PC-3 (cell line): ENCODE results near the gene AMBN. TPM values are rescaled to one million over a fixed set of nuclear protein-coding genes. Genes with fewer than 3 reads are reported as not detected.

Experiments used
- ATAC-seq: fragments of 200-7000 bp; cut with Tn5 transposase; 2 replicates; pipeline ENCODE4 v1.9.1; 2020; ENCODE audit warnings: mild to moderate bottlenecking, moderate library complexity
- BruUV-seq: library from RNA; stranded (reverse); fragments of 400-500 nt; replicated peaks from 2 replicates; lab custom pipeline; 2021; lab: Mats Ljungman, UMichigan
- CTCF ChIA-PET: fragments of 300-600 bp; sonication (Branson Sonifier 250); formaldehyde crosslinking; loops from one replicate; lab custom pipeline; 2022; ENCODE audit warnings: antibody characterized with exemption; lab: Charles Lee
- POLR2A ChIA-PET: fragments of 300-600 bp; sonication (Branson Sonifier 250); formaldehyde crosslinking; loops from one replicate; lab custom pipeline; 2022; ENCODE audit warnings: antibody characterized with exemption; ENCODE audit not compliant: unreplicated experiment; lab: Charles Lee
- DNase-seq: peaks from one replicate; pipeline ENCODE4 v3.0.0-alpha.2; 2015
- H2AFZ ChIP-seq: fragments of 300-600 bp; sonication (generic); 2 replicates; pipeline ENCODE4 v1.6.0; 2016; ENCODE audit warnings: antibody characterized with exemption, low read length
- H3F3A ChIP-seq: fragments of 300-600 bp; sonication (generic); one replicate; pipeline ENCODE4 v1.6.0; 2017; ENCODE audit warnings: antibody characterized with exemption, low read length, control low read depth, mild to moderate bottlenecking; ENCODE audit not compliant: unreplicated experiment
- H3K27ac ChIP-seq: fragments of 300-600 bp; sonication (generic); 2 replicates; pipeline ENCODE4 v1.5.1; 2016; ENCODE audit warnings: mild to moderate bottlenecking, low read length
- H3K27me3 ChIP-seq: fragments of 300-600 bp; sonication (generic); 2 replicates; pipeline ENCODE4 v1.6.1; 2016; ENCODE audit warnings: low read length, mixed read lengths
- H3K36me3 ChIP-seq: fragments of 300-600 bp; sonication (generic); 2 replicates; pipeline ENCODE4 v1.6.1; 2016; ENCODE audit warnings: low read depth, mixed run types, low read length, mixed read lengths
- H3K4me1 ChIP-seq: fragments of 300-600 bp; sonication (generic); 2 replicates; pipeline ENCODE4 v1.5.1; 2016; ENCODE audit warnings: low read length; ENCODE audit not compliant: insufficient read depth
- H3K4me2 ChIP-seq: fragments of 300-600 bp; sonication (generic); 2 replicates; pipeline ENCODE4 v1.6.0; 2016; ENCODE audit warnings: low read length
- H3K4me3 ChIP-seq: fragments of 300-600 bp; sonication (generic); 2 replicates; pipeline ENCODE4 v1.5.1; 2016; ENCODE audit warnings: mild to moderate bottlenecking, low read length, mixed read lengths
- H3K79me2 ChIP-seq: fragments of 300-600 bp; sonication (generic); 2 replicates; pipeline ENCODE4 v1.6.1; 2017; ENCODE audit warnings: low read length, mixed read lengths
- H3K9ac ChIP-seq: fragments of 300-600 bp; sonication (generic); 2 replicates; pipeline ENCODE4 v1.6.0; 2016; ENCODE audit warnings: mild to moderate bottlenecking, low read length
- H3K9me2 ChIP-seq: fragments of 300-600 bp; sonication (generic); replicated peaks from 2 replicates; pipeline ENCODE4 v1.6.1; 2016; ENCODE audit warnings: mixed run types, low read length, mixed read lengths
- H3K9me3 ChIP-seq: fragments of 300-600 bp; sonication (generic); 2 replicates; pipeline ENCODE4 v1.6.1; 2016; ENCODE audit warnings: low read length, mixed read lengths
- H4K20me1 ChIP-seq: fragments of 300-600 bp; sonication (generic); 2 replicates; pipeline ENCODE4 v1.6.1; 2016; ENCODE audit warnings: low read length, mixed read lengths
- CTCF ChIP-seq: fragments of 300-600 bp; sonication (generic); conservative IDR thresholded peaks from 2 replicates; pipeline ENCODE4 v1.5.1; 2017; ENCODE audit warnings: antibody characterized with exemption, low read depth, mild to moderate bottlenecking, low read length
- EZH2 ChIP-seq: fragments of 300-600 bp; sonication (generic); IDR thresholded peaks from one replicate; pipeline ENCODE4 v1.6.1; 2017; ENCODE audit warnings: antibody characterized with exemption, mild to moderate bottlenecking, low read length; ENCODE audit not compliant: unreplicated experiment
- EZH2phosphoT487 ChIP-seq: fragments of 300-600 bp; sonication (generic); IDR thresholded peaks from 2 replicates; pipeline ENCODE4 v1.6.1; 2018; ENCODE audit warnings: mild to moderate bottlenecking, antibody characterized with exemption, low read length, borderline replicate concordance
- intact Hi-C: fragments of 100-400 bp; cut with micrococcal nuclease; formaldehyde crosslinking; loops from 2 replicates; pipeline ENCODE4 v1.9.0; 2023
- total RNA-seq: library from RNA; depleted of rRNA; stranded (reverse); fragments of >200 nt; gene quantifications from 2 replicates; pipeline ENCODE4 v1.2.3, GENCODE V29; 2014

Gene AMBN
- total RNA-seq, 1 experiment from 2014 or later, result not detected

GRCh38 chr4:70583952-70584834 lies 7.9 kb upstream of the AMBN start:
- Histone ChIP-seq H3K79me2 (no peaks in the 10 kb centered on the region), H3K9ac (peak overlapping the region; percentile 5; the same call in 1 of the 2 replicates), H3K27me3 (no peaks in the 10 kb centered on the region), H3K27ac (peak overlapping the region; percentile 56), H3K4me3 (no peak overlapping the region), H3K9me2 (no peaks in the 10 kb centered on the region), H3F3A (peaks cover 6% of the 10 kb centered on the region), H4K20me1 (no peaks in the 10 kb centered on the region), H3K4me1 (peaks cover 16% of the 10 kb centered on the region), H3K36me3 (no peaks in the 10 kb centered on the region), H2AFZ (no peak overlapping the region), H3K4me2 (peak overlapping the region; percentile 44), H3K9me3 (no peaks in the 10 kb centered on the region)
- POLR2A ChIA-PET, result interaction anchor here (0.6 kb wide), 2 partner anchors 10 to 257 kb away, joined by 3 to 12 read pairs; no protein-coding TSS in a partner anchor
- TF ChIP-seq EZH2phosphoT487 (0 out of 2 replicates have a peak, but pooled peaks have one; percentile 33), EZH2 (no peak), CTCF (no peak)
- CTCF ChIA-PET, result no interaction called here
- ATAC-seq (peak; percentile 89), DNase-seq (peak; percentile 100)
- BruUV-seq, result no TSS peak
- intact Hi-C loops, result no loop called here

- DNase-seq, result no peak
- no peak for TF ChIP-seq EZH2phosphoT487
- TF ChIP-seq EZH2, result no peak
- no peak for TF ChIP-seq CTCF
- Histone ChIP-seq H3K4me3 (no peak overlapping the region), H2AFZ (no peak overlapping the region), H3K9me3 (no peaks in the 10 kb centered on the region), H3K4me2 (no peak overlapping the region), H3K4me1 (peaks cover 16% of the 10 kb centered on the region), H3F3A (peaks cover 6% of the 10 kb centered on the region), H3K36me3 (no peaks in the 10 kb centered on the region), H3K27ac (no peak overlapping the region), H3K27me3 (no peaks in the 10 kb centered on the region), H3K9ac (no peak overlapping the region), H3K79me2 (no peaks in the 10 kb centered on the region), H3K9me2 (no peaks in the 10 kb centered on the region), H4K20me1 (no peaks in the 10 kb centered on the region)
- ATAC-seq, result no peak
- intact Hi-C loops, result no loop called here
- BruUV-seq, result no TSS peak
- POLR2A ChIA-PET, result no interaction called here
- CTCF ChIA-PET, result no interaction called here
These were observed 5.2 kb upstream of the AMBN start for GRCh38 chr4:70586841-70587240.

GRCh38 chr4:70589785-70590184 lies 2.3 kb upstream of the AMBN start:
- ChIA-PET CTCF (no interaction called here), POLR2A (interaction anchor here (0.5 kb wide), 1 partner anchor 108 kb away, joined by 6 read pairs; no protein-coding TSS in a partner anchor)
- Histone ChIP-seq H4K20me1 (no peaks in the 10 kb centered on the region), H3K9me3 (no peaks in the 10 kb centered on the region), H2AFZ (no peak overlapping the region), H3K79me2 (no peaks in the 10 kb centered on the region), H3K27me3 (0 out of 2 replicates have a peak, but pooled peaks cover 4% of the 10 kb centered on the region), H3K4me1 (peaks cover 7% of the 10 kb centered on the region; the same call in 1 of the 2 replicates), H3K4me2 (no peak overlapping the region), H3F3A (no peaks in the 10 kb centered on the region), H3K27ac (no peak overlapping the region), H3K9me2 (no peaks in the 10 kb centered on the region), H3K9ac (no peak overlapping the region), H3K36me3 (no peaks in the 10 kb centered on the region), H3K4me3 (no peak overlapping the region)
- DNase-seq (no peak), ATAC-seq (no peak)
- TF ChIP-seq EZH2phosphoT487 (no peak), EZH2 (no peak), CTCF (no peak)
- no TSS peak for BruUV-seq
- intact Hi-C loops, result no loop called here
